Brain pericyte (primary cell): ENCODE measurements around the gene TMEM115.
A peak's percentile ranks its signal among the peaks of the same experiment; 100 is the strongest.

Source experiments
- DNase-seq: peaks from one replicate; pipeline ENCODE4 v3.0.0-alpha.2; 2012; ENCODE audit warnings: low read depth, low spot score

TMEM115 gene, protein sequence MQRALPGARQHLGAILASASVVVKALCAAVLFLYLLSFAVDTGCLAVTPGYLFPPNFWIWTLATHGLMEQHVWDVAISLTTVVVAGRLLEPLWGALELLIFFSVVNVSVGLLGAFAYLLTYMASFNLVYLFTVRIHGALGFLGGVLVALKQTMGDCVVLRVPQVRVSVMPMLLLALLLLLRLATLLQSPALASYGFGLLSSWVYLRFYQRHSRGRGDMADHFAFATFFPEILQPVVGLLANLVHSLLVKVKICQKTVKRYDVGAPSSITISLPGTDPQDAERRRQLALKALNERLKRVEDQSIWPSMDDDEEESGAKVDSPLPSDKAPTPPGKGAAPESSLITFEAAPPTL

GRCh38 chr3:50358911-50359759, at the start of gene TMEM115:
TSS of gene TMEM115 (minus strand) at chr3:50359521. CDS start at chr3:50359063, 458 bp downstream.
- peak; percentile 90 for DNase-seq

DNA sequence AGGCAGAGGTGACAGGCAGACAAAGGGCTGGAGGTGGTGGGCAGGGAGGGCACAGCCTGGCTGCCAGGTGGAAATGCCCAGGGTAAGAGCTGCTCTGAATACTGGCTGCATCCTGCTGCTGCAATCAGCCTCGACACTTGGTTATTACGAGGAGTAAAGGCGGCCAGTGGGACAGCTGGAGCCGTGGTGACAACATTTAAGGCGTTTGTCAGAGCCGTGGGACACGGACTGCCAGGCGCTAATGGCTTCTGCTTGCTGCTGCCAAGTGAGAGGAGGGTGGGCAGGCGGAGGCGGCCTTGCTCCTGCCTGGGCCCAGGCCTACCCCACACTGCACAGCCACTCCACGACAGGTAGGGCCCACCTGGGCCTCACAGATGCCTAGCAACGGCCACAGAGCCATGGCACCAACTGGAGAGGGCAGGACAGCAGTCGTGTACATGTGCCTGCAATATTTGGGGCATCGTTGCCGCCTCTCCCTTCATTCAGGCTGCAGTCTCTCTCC, 49.2 kb upstream of the TMEM115 start:
- DNase-seq, result no peak

DNA sequence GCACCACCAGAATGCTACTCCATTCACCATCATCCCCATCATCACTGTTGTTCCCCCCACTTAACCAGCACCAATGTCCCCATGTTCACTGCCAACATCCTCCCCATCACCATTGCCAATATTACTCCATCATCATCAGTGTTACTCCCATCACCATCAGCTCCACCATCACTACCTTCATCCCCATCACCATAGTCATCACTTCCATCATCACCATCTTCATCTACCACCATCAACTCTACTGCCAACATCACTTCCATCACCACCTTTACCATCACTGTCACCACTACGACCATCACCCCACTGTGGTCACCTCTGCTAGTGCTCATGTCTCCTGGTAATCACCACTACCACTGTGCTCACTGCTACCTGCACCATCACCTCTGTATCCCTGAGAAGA, 47.2 kb upstream of the TMEM115 start:
- DNase-seq, result no peak

DNA sequence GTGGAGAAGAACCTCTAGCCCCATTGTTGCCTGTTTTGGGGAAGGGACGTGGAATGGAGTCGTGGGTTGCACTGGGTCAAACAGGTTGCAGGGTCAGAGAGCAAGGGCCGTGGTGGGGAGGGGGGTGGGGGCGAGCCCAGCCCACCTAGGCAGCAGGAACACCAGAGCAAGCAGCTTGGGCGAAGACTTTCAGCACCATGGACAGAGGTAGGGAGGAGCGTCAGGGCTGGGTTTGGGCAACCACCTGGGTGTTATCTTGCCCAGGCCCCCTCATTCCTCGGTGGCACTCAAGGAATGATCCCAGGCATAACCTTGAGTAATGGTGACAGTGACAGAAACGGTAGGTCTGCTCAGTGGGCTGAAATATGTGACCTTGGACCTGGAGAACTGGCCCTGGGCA, 45.9 kb upstream of the TMEM115 start:
- DNase-seq, result no peak

- DNase-seq, result no peak
Measured at GRCh38 chr3:50401978-50402595, 42.8 kb upstream of the TMEM115 start.

GRCh38 chr3:50396502-50396901, 37.2 kb upstream of the TMEM115 start:
- DNase-seq, result no peak

DNA sequence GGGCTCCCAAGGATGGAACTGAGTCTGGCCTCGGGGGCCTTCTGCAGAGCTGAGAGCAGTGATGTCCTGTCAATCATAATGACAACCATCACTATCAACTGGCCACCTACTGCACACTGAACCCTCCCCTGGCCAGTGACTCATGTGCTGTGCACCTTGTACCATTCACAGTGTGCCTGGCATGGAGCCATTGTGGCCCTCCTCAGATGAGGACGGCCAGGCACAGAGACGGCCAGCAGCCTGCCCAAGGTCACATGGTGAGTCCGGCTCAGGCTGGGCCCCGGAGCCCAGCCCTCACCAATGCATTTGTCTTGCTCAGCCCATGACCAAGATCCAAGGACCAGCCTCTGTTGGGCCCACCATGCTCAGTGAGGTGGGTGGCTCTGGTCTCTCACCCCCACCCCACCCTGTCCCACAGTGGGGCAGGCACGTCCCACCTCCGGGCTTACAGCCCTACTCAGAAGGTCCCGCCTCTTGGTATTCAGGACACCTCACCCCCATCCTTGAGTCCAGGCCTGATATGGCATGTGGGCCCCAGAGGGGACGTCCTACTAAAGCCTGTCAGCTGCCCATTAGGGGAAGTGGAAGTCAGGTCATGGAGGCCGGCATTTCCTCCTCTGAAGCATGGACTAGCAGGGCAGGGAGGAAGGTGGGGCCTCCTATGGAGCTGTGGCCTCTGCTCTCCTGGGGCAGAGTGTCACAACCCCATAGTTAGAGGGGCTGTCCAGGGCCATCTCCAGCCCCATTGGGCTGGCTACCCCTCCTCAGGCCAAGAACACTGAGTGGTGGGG, 35.9 kb upstream of the TMEM115 start:
- DNase-seq, result no peak

GRCh38 chr3:50393061-50393460, 33.7 kb upstream of the TMEM115 start:
- DNase-seq, result no peak

DNA sequence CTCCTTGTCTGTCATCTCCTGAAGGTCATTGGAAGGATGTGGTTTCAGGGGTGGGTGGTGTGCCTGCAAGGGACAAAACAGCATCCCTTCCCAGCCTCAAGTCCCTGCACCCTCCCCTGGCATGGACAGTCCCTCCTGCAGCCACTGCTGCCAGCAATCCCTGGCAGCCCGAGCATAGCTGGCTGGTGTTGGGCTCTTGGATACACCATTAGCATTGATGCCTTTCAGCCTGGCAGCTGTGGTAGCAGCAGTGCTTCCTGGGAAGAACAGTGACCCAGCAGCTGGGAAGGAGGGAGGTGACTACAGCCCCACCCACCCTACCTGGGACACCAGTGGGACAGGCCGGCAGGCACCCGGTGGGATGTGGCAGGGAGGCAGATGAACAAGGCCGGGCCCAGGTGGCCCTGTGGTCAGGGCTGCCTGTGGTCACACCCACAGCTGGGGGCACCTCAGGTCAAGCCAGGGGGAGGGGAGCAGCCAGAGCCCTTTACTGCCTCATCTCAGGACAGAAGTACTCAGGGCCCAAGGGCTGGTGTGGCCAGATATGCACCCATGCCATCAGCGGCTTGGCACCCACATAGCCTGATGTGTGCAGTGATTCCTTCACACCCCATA, 32.9 kb upstream of the TMEM115 start:
- no peak for DNase-seq

DNA sequence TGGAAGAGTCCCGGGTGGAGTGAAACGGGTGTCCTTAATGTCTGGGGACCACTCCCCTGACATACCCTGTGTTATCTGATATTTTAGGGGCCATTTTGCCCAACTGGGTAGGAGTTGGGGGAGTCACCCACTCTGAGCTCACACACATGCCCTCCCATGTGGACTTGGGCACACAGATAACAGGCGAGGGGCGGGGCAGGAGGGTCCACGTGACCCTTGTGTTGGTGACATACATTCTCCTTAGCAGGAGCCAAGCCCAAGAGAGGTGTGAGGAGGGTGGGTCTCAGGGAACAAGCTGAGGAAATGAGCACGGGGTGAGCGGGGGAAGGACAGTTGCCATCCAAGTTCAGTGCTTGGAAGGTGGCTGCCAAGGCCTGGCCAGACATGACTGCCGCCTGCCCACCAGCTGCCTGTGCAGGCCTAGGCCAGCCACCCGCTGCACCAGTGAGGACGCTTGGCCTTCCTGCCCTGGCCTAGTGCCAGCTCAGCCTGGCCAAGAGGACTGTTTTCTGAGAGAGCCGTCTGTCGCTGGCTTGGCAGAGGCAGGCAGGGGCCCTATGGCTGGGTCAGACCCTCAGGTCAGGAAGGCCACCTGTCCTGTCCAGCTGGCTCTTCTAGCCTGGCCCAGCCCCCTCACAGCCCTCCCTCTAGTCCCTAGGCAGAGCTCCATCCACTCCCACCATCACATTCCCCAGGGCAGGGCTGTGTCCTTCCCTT, 31.3 kb upstream of the TMEM115 start:
- DNase-seq, result no peak

GRCh38 chr3:50389414-50389767, 30.1 kb upstream of the TMEM115 start:
- DNase-seq, result no peak

DNA sequence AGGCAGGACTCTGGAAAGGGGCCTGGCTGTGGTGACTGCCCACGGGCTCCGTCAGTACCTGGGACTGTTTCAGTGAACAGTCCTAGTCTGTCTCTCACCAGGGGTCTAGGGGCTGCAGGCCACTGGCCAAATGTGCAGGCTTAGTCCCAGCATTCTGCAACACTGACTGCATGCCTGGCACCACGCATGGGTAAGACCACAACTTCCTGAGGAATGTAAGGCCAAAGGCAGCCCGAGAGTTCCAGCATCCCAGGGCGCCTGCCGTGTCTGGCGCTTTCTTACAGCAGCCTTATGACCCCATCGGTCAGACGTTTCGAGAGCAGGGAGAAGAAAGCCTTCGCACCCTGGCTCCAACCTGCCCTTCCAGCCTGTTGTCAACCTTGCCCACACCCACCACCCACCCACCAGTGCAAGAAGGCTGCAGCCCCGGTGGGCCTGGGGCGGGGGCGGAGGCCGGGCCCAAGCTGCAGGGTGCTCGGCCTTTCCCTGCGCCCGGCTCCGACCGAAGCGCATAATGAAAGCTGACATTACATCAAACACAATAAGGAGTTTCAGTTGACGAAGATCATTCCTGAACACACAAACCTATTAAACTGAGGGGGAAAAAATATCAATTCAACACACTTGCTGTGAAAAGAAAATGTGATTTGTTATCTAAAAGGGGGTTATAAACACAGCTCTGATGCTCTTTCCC, 29.5 kb upstream of the TMEM115 start:
- DNase-seq, result no peak

DNA sequence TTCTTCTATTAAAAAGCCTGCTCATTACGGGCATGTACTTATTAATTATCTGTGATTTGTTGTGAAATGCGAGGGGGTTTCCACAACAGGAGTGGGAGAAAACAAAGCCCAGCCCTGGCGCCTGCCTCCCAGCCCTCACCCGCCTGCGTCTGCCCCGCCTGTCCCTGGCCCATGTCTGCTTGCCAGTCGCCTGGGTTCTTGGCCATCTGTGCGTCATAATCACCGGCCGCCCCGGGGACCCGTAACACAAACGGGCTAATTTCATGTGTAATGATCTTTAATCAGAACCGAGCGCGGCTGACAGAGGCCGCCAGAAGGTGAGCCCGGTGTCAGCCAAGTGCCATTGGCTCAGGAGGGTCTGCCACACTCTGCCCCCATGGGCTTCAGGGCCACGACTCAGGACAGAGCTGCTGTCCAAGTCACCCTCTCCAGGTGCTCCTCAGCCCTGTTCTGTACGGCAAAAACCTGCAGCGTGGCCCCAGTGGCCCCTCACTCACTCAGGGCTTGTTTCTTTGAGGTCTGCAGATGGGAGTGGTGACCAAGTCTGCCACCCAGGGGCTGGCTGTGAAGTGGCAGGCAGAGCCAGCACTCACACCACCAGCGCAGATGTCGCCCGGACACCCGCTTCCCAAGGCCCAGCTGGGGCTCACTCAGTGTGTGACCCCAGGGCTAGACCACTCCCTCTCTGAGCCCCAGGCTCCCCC, 28.8 kb upstream of the TMEM115 start:
- DNase-seq, result no peak

DNA sequence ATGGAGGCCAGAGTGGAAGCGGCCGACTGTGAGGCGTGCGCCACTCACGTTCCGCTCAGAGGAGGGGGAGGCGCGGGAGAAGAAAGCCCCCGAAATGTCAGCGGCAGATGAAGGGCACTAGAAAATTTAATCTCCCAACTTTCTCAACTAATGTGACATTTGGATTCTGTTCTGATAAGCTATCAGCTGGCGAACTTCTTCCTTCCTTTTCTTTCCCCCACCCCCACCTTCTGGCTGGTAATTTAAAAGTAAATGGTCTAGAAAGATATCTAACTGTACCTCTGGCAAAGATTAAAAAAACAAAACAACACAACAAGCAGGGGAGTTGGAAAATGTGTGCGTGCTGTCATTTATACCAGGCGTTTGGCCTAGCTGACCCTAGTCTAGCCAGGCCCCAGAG, 26.4 kb upstream of the TMEM115 start:
- no peak for DNase-seq

DNA sequence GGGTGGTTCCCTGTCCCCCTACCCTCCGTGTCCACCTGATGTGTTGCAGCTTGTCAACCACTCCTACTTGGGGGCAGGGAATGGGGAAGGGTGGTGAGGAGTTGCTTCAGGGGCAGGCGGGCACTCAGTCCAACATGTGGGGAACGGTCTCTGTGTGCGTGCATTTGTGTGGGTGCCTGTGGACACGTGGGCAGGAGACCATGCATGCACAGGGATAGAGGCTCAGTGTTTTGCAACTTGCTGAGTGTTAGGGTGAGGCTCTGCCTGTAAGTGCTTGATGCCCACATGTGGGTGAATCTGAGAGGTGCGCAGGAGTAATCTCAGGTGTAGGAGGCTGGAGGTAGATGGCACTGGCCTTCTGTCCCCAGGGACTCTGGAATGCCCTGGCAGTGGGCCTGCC, 24.4 kb upstream of the TMEM115 start:
- no peak for DNase-seq

DNA sequence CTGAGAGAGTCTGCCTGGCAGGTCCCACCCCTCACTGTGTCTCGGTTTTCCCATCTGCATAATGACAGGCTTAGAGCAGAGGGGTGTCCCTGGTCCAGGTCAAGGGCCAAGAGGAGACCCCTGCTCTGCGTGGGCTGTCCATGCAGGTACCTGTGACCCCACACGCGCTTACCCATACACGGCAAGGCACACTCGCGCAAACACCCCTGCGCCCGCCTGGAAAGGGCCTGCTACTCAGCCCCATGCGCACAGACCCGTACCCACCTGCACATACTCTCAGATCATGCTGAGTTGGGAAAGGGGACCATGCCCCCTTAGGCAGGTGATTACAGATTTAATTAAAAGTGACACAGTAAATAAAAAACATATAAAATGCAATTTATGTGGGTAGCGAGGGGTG, 23.4 kb upstream of the TMEM115 start:
- DNase-seq, result no peak

DNA sequence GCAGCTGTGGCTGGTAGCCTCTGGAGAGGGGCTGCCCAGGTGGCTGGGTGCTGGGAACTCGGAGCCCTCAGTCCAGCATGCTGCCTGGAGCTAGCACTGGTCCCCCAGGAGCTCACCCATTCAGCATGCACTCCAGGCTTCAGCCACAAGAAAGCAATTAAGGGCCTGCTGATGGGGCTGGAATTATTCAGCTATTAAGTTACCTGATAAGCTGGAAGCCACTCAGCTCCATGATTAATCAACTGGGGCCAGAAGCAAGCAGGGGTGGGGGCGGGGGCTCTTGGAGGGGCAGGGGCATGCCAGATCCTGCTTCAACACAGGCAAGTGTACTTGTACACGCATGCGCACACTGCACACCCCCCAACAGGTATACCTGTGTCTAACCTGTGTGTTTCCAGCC, 22.1 kb upstream of the TMEM115 start:
- no peak for DNase-seq

DNA sequence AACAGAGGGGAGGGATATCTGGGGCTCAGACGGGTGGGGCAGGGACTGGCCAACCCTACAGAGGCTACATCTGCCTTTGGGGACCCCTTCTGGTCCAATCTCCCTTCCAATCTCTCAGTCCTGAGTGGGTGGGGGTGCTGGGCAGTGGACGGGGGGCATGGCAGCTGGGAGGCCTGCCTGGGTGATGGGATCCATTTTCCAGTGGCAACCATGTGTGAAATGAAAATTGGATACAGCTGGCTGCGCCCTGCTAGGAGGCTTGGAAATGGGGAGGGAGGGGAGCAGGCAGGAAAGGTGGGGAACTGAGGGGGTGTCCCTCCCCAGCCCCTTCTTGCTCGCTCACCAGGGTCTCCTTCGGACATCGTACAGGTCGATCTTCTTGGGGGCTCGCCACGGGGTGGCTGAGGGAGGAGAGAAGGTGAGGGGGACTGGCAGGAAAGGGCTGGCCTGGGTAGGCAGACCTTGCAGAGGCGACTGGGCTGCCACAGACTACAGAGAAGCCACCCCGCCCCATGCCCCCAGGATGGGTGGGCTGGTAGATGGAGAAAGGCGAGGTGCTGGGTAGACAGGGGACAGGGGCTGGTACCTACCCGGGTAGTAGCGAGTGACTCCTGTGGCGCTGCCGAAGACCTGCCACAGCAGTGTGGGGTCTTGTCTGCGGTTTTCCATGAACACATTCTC, 21.2 kb upstream of the TMEM115 start:
- no peak for DNase-seq

DNA sequence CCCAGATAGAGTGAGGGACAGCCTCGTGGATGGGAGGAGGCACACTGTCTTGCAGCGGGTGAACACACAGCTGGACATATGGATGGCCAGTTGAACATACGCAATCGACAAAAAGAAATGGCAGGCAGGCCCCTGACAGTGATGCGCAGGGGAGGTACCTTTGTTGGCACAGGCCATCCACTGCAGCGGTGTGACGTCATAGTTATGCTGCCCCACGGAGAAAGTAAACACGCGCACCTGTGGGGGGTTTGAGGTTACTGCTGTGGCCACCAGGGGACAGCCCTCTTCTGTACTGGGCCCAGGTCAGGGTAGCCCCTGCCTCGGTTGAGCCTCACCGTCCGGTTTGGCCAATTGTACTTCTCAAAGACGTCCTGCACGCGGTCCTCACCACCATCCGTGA, 19.4 kb upstream of the TMEM115 start:
- DNase-seq, result no peak
